ENCODE data around the gene TRIM25. TPM values are rescaled to one million over a fixed set of nuclear protein-coding genes. Genes with fewer than 3 reads are reported as not detected.
A peak's percentile ranks its signal among the peaks of the same experiment; 100 is the strongest.

TRIM25 gene
- total RNA-seq, 1 donor from 2014 or later, result 7.8 TPM

DNA sequence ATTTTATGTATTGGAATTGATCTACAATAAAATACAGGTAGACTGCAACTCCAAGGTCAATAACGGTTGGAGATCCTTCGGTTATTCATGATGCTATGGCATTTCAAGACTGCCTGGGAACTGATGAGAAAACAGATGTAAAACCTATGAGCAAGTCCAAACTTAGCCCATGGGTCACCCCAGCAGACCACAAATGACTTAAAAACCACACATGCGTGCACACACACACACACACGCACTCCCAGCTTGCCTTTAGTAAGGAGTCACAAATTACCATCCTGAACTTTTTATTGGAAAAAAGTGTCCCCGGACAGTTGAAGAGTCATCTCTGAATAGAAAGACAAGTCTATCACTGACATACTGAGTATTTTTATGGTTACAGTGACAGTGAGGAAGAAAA, 26.7 kb downstream of the TRIM25 start:
- no peaks in the 10 kb centered on the region for H3K27me3 ChIP-seq (ENCODE audit: control insufficient read depth in 3 of 3, insufficient read depth in 3 of 3, low read length in 3 of 3)
- H3K36me3 ChIP-seq (ENCODE audit: control insufficient read depth in 3 of 3, insufficient read depth in 3 of 3, low read length in 3 of 3), result peaks cover 24 to 46% (median 31%) of the 10 kb centered on the region in 3 donors
- no peak overlapping the region for H3K4me3 ChIP-seq (ENCODE audit: low read length in 3 of 3)
- H3K27ac ChIP-seq (ENCODE audit: low read depth, low read length), result no peak overlapping the region
- H3K4me1 ChIP-seq (ENCODE audit: control insufficient read depth in 3 of 3, insufficient read depth in 3 of 3, low read length in 3 of 3), result no peaks in the 10 kb centered on the region
- no peak overlapping the region for H3K9ac ChIP-seq (ENCODE audit: low read depth in 1 of 3, low read length in 3 of 3)
- H3K9me3 ChIP-seq (ENCODE audit: control insufficient read depth in 3 of 3, low read length in 3 of 3), result no peaks in the 10 kb centered on the region

- peaks cover 18 to 41% (median 24%) of the 10 kb centered on the region in 3 donors for H3K36me3 ChIP-seq (ENCODE audit: control insufficient read depth in 3 of 3, insufficient read depth in 3 of 3, low read length in 3 of 3)
Measured at GRCh38 chr17:56886288-56886731, 27.5 kb downstream of the TRIM25 start.

DNA sequence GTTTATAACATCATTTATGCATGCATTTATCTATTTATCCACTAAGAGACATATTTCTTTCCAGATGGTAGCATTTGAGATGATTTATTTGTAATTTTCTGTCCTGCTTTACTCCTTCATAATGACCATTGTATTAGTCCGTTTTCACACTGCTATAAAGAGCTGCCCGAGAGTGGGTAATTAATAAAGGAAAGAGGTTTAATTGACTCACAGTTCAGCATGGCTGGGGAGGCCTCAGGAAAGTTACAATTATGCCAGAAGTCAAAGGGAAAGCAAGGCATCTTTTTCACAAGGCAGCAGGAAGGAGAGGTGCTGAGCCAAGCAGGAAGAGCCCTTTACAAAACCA, 28.6 kb downstream of the TRIM25 start:
- Histone ChIP-seq H3K36me3 (ENCODE audit: control insufficient read depth in 3 of 3, insufficient read depth in 3 of 3, low read length in 3 of 3) (peaks cover 10 to 31% (median 17%) of the 10 kb centered on the region in 3 donors), H3K9me3 (ENCODE audit: control insufficient read depth in 3 of 3, low read length in 3 of 3) (no peaks in the 10 kb centered on the region), H3K27me3 (ENCODE audit: control insufficient read depth in 3 of 3, insufficient read depth in 3 of 3, low read length in 3 of 3) (no peaks in the 10 kb centered on the region), H3K4me3 (ENCODE audit: low read length in 3 of 3) (no peak overlapping the region), H3K4me1 (ENCODE audit: control insufficient read depth in 3 of 3, insufficient read depth in 3 of 3, low read length in 3 of 3) (peaks cover 0 to 4% (median 1%) of the 10 kb centered on the region in 3 donors), H3K27ac (ENCODE audit: low read depth, low read length) (no peak overlapping the region), H3K9ac (ENCODE audit: low read depth in 1 of 3, low read length in 3 of 3) (no peak overlapping the region)

More at GRCh38 chr17:56886288-56886731, 27.5 kb downstream of the TRIM25 start:
- Histone ChIP-seq H3K9ac (ENCODE audit: low read depth in 1 of 3, low read length in 3 of 3) (no peak overlapping the region), H3K4me1 (ENCODE audit: control insufficient read depth in 3 of 3, insufficient read depth in 3 of 3, low read length in 3 of 3) (no peaks in the 10 kb centered on the region), H3K27me3 (ENCODE audit: control insufficient read depth in 3 of 3, insufficient read depth in 3 of 3, low read length in 3 of 3) (no peaks in the 10 kb centered on the region), H3K9me3 (ENCODE audit: control insufficient read depth in 3 of 3, low read length in 3 of 3) (no peaks in the 10 kb centered on the region), H3K27ac (ENCODE audit: low read depth, low read length) (no peak overlapping the region), H3K4me3 (ENCODE audit: low read length in 3 of 3) (no peak overlapping the region)

GRCh38 chr17:56884483-56885311, 29.2 kb downstream of the TRIM25 start:
- H3K36me3 ChIP-seq (ENCODE audit: control insufficient read depth in 3 of 3, insufficient read depth in 3 of 3, low read length in 3 of 3), result peaks cover 8 to 25% (median 13%) of the 10 kb centered on the region in 3 donors
- H3K4me3 ChIP-seq (ENCODE audit: low read length in 3 of 3), result no peak overlapping the region
- H3K9ac ChIP-seq (ENCODE audit: low read depth in 1 of 3, low read length in 3 of 3), result no peak overlapping the region
- H3K4me1 ChIP-seq (ENCODE audit: control insufficient read depth in 3 of 3, insufficient read depth in 3 of 3, low read length in 3 of 3), result peaks cover 0 to 10% (median 2%) of the 10 kb centered on the region in 3 donors
- H3K27me3 ChIP-seq (ENCODE audit: control insufficient read depth in 3 of 3, insufficient read depth in 3 of 3, low read length in 3 of 3), result no peaks in the 10 kb centered on the region
- H3K9me3 ChIP-seq (ENCODE audit: control insufficient read depth in 3 of 3, low read length in 3 of 3), result no peaks in the 10 kb centered on the region
- no peak overlapping the region for H3K27ac ChIP-seq (ENCODE audit: low read depth, low read length)

- Histone ChIP-seq H3K4me3 (ENCODE audit: low read length in 3 of 3) (no peak overlapping the region), H3K36me3 (ENCODE audit: control insufficient read depth in 3 of 3, insufficient read depth in 3 of 3, low read length in 3 of 3) (peaks cover 6 to 20% (median 6%) of the 10 kb centered on the region in 3 donors), H3K27me3 (ENCODE audit: control insufficient read depth in 3 of 3, insufficient read depth in 3 of 3, low read length in 3 of 3) (no peaks in the 10 kb centered on the region), H3K27ac (ENCODE audit: low read depth, low read length) (no peak overlapping the region), H3K4me1 (ENCODE audit: control insufficient read depth in 3 of 3, insufficient read depth in 3 of 3, low read length in 3 of 3) (peaks cover 0 to 10% (median 2%) of the 10 kb centered on the region in 3 donors), H3K9me3 (ENCODE audit: control insufficient read depth in 3 of 3, low read length in 3 of 3) (no peaks in the 10 kb centered on the region), H3K9ac (ENCODE audit: low read depth in 1 of 3, low read length in 3 of 3) (no peak overlapping the region)
Measured at GRCh38 chr17:56883616-56884015, 30.2 kb downstream of the TRIM25 start.

- H3K4me3 ChIP-seq (ENCODE audit: low read length in 3 of 3), result no peak overlapping the region
- peaks cover 0 to 10% (median 2%) of the 10 kb centered on the region in 3 donors for H3K4me1 ChIP-seq (ENCODE audit: control insufficient read depth in 3 of 3, insufficient read depth in 3 of 3, low read length in 3 of 3)
- H3K9ac ChIP-seq (ENCODE audit: low read depth in 1 of 3, low read length in 3 of 3), result peak overlapping the region in 1 of 3 donors; percentile 33
- no peaks in the 10 kb centered on the region for H3K9me3 ChIP-seq (ENCODE audit: control insufficient read depth in 3 of 3, low read length in 3 of 3)
- peaks cover 0 to 5% (median 0%) of the 10 kb centered on the region in 3 donors for H3K36me3 ChIP-seq (ENCODE audit: control insufficient read depth in 3 of 3, insufficient read depth in 3 of 3, low read length in 3 of 3)
- no peaks in the 10 kb centered on the region for H3K27me3 ChIP-seq (ENCODE audit: control insufficient read depth in 3 of 3, insufficient read depth in 3 of 3, low read length in 3 of 3)
- H3K27ac ChIP-seq (ENCODE audit: low read depth, low read length), result no peak overlapping the region
Measured at GRCh38 chr17:56881685-56882295, 32.1 kb downstream of the TRIM25 start.

- Histone ChIP-seq H3K9me3 (ENCODE audit: control insufficient read depth in 3 of 3, low read length in 3 of 3) (no peaks in the 10 kb centered on the region), H3K27ac (ENCODE audit: low read depth, low read length) (no peak overlapping the region), H3K4me1 (ENCODE audit: control insufficient read depth in 3 of 3, insufficient read depth in 3 of 3, low read length in 3 of 3) (peaks cover 0 to 10% (median 2%) of the 10 kb centered on the region in 3 donors), H3K9ac (ENCODE audit: low read depth in 1 of 3, low read length in 3 of 3) (no peak overlapping the region), H3K36me3 (ENCODE audit: control insufficient read depth in 3 of 3, insufficient read depth in 3 of 3, low read length in 3 of 3) (peaks cover 0 to 3% (median 0%) of the 10 kb centered on the region in 3 donors), H3K4me3 (ENCODE audit: low read length in 3 of 3) (no peak overlapping the region), H3K27me3 (ENCODE audit: control insufficient read depth in 3 of 3, insufficient read depth in 3 of 3, low read length in 3 of 3) (no peaks in the 10 kb centered on the region)
Measured at GRCh38 chr17:56880571-56880970, 33.3 kb downstream of the TRIM25 start.

GRCh38 chr17:56880133-56880532, 33.7 kb downstream of the TRIM25 start:
- no peak overlapping the region for H3K27ac ChIP-seq (ENCODE audit: low read depth, low read length)
- H3K27me3 ChIP-seq (ENCODE audit: control insufficient read depth in 3 of 3, insufficient read depth in 3 of 3, low read length in 3 of 3), result no peaks in the 10 kb centered on the region
- H3K36me3 ChIP-seq (ENCODE audit: control insufficient read depth in 3 of 3, insufficient read depth in 3 of 3, low read length in 3 of 3), result peaks cover 0 to 3% (median 0%) of the 10 kb centered on the region in 3 donors
- no peak overlapping the region for H3K4me3 ChIP-seq (ENCODE audit: low read length in 3 of 3)
- peaks cover 0 to 10% (median 2%) of the 10 kb centered on the region in 3 donors for H3K4me1 ChIP-seq (ENCODE audit: control insufficient read depth in 3 of 3, insufficient read depth in 3 of 3, low read length in 3 of 3)
- no peak overlapping the region for H3K9ac ChIP-seq (ENCODE audit: low read depth in 1 of 3, low read length in 3 of 3)
- H3K9me3 ChIP-seq (ENCODE audit: control insufficient read depth in 3 of 3, low read length in 3 of 3), result no peaks in the 10 kb centered on the region

- H3K9ac ChIP-seq (ENCODE audit: low read depth in 1 of 3, low read length in 3 of 3), result no peak overlapping the region
- peaks cover 0 to 10% (median 2%) of the 10 kb centered on the region in 3 donors for H3K4me1 ChIP-seq (ENCODE audit: control insufficient read depth in 3 of 3, insufficient read depth in 3 of 3, low read length in 3 of 3)
- H3K27ac ChIP-seq (ENCODE audit: low read depth, low read length), result no peak overlapping the region
- no peaks in the 10 kb centered on the region for H3K9me3 ChIP-seq (ENCODE audit: control insufficient read depth in 3 of 3, low read length in 3 of 3)
- H3K27me3 ChIP-seq (ENCODE audit: control insufficient read depth in 3 of 3, insufficient read depth in 3 of 3, low read length in 3 of 3), result no peaks in the 10 kb centered on the region
- peaks cover 0 to 3% (median 0%) of the 10 kb centered on the region in 3 donors for H3K36me3 ChIP-seq (ENCODE audit: control insufficient read depth in 3 of 3, insufficient read depth in 3 of 3, low read length in 3 of 3)
- H3K4me3 ChIP-seq (ENCODE audit: low read length in 3 of 3), result no peak overlapping the region
Measured at GRCh38 chr17:56879280-56879679, 34.6 kb downstream of the TRIM25 start.

GRCh38 chr17:56876766-56877179, 37.1 kb downstream of the TRIM25 start:
- H3K9ac ChIP-seq (ENCODE audit: low read depth in 1 of 3, low read length in 3 of 3), result no peak overlapping the region
- H3K9me3 ChIP-seq (ENCODE audit: control insufficient read depth in 3 of 3, low read length in 3 of 3), result no peaks in the 10 kb centered on the region
- H3K27ac ChIP-seq (ENCODE audit: low read depth, low read length), result no peak overlapping the region
- no peak overlapping the region for H3K4me3 ChIP-seq (ENCODE audit: low read length in 3 of 3)
- no peaks in the 10 kb centered on the region for H3K27me3 ChIP-seq (ENCODE audit: control insufficient read depth in 3 of 3, insufficient read depth in 3 of 3, low read length in 3 of 3)
- H3K36me3 ChIP-seq (ENCODE audit: control insufficient read depth in 3 of 3, insufficient read depth in 3 of 3, low read length in 3 of 3), result peaks cover 0 to 2% (median 0%) of the 10 kb centered on the region in 3 donors
- H3K4me1 ChIP-seq (ENCODE audit: control insufficient read depth in 3 of 3, insufficient read depth in 3 of 3, low read length in 3 of 3), result peaks cover 0 to 10% (median 2%) of the 10 kb centered on the region in 3 donors

Data from skeletal muscle tissue (tissue), 4 donors.